Esophagus mucosa (tissue), 1 donor: ENCODE measurements around the gene DOCK1. TPM values are rescaled to one million over a fixed set of nuclear protein-coding genes. Genes with fewer than 3 reads are reported as not detected.

Source experiments
- ATAC-seq: fragments of 200-7000 bp; cut with Tn5 transposase; one replicate; pipeline ENCODE4 v1.9.1; 2020
- total RNA-seq: library from RNA; stranded (reverse); gene quantifications from one replicate; pipeline ENCODE4 v1.2.4, GENCODE V29; 2023
- donor health status: DM: yes; HTN: yes; CAD: no.

Gene DOCK1
- total RNA-seq, 1 donor from 2014 or later = 37.6 TPM

GRCh38 chr10:127039435-127039834 lies 134.2 kb downstream of the DOCK1 start:
- ATAC-seq = no peak

- peak; percentile 83 for ATAC-seq
Measured at GRCh38 chr10:127040756-127041155, 135.5 kb downstream of the DOCK1 start.

GRCh38 chr10:127041552-127041951 lies 136.3 kb downstream of the DOCK1 start:
- ATAC-seq = no peak

- no peak for ATAC-seq
Measured at GRCh38 chr10:127043301-127043700, 138.1 kb downstream of the DOCK1 start.

- peak; percentile 85 for ATAC-seq
Measured at GRCh38 chr10:127044186-127044585, 139.0 kb downstream of the DOCK1 start.

GRCh38 chr10:127046975-127047877 lies 142.0 kb downstream of the DOCK1 start:
- ATAC-seq = no peak

GRCh38 chr10:127047878-127048238 lies 142.6 kb downstream of the DOCK1 start:
- ATAC-seq = no peak

GRCh38 chr10:127048630-127049029 lies 143.4 kb downstream of the DOCK1 start:
- ATAC-seq = no peak

GRCh38 chr10:127052001-127052400 lies 146.8 kb downstream of the DOCK1 start:
- no peak for ATAC-seq

GRCh38 chr10:127055263-127055662 lies 150.0 kb downstream of the DOCK1 start:
- no peak for ATAC-seq

- no peak for ATAC-seq
Measured at GRCh38 chr10:127059314-127059713, 154.1 kb downstream of the DOCK1 start.

- no peak for ATAC-seq
Measured at GRCh38 chr10:127063762-127064161, 158.5 kb downstream of the DOCK1 start.

GRCh38 chr10:127064474-127064873 lies 159.2 kb downstream of the DOCK1 start:
- no peak for ATAC-seq

- no peak for ATAC-seq
Measured at GRCh38 chr10:127067542-127068194, 162.4 kb downstream of the DOCK1 start.

- ATAC-seq = no peak
Measured at GRCh38 chr10:127068485-127068884, 163.3 kb downstream of the DOCK1 start.

GRCh38 chr10:127069436-127069835 lies 164.2 kb downstream of the DOCK1 start:
- no peak for ATAC-seq

- no peak for ATAC-seq
Measured at GRCh38 chr10:127071126-127071525, 165.9 kb downstream of the DOCK1 start.

- no peak for ATAC-seq
Measured at GRCh38 chr10:127073666-127074065, 168.4 kb downstream of the DOCK1 start.

- ATAC-seq = no peak
Measured at GRCh38 chr10:127079392-127079791, 174.2 kb downstream of the DOCK1 start.

- ATAC-seq = no peak
Measured at GRCh38 chr10:127080317-127080716, 175.1 kb downstream of the DOCK1 start.

GRCh38 chr10:127081851-127082345 lies 176.7 kb downstream of the DOCK1 start:
- ATAC-seq = no peak

- ATAC-seq = no peak
Measured at GRCh38 chr10:127082651-127083050, 177.4 kb downstream of the DOCK1 start.

GRCh38 chr10:127085957-127086356 lies 180.7 kb downstream of the DOCK1 start:
- ATAC-seq = no peak

- ATAC-seq = no peak
Measured at GRCh38 chr10:127088908-127089307, 183.7 kb downstream of the DOCK1 start.
